Measurements from ENCODE around the gene SLC44A3. TPM values are rescaled to one million over a fixed set of nuclear protein-coding genes. Genes with fewer than 3 reads are reported as not detected.
A peak's percentile ranks its signal among the peaks of the same experiment; 100 is the strongest.

The SLC44A3 gene
- total and polyA plus RNA-seq, 2 of the 4 experiments (the other 2 are of a cell fraction), result 0.31 to 0.54 TPM

DNA sequence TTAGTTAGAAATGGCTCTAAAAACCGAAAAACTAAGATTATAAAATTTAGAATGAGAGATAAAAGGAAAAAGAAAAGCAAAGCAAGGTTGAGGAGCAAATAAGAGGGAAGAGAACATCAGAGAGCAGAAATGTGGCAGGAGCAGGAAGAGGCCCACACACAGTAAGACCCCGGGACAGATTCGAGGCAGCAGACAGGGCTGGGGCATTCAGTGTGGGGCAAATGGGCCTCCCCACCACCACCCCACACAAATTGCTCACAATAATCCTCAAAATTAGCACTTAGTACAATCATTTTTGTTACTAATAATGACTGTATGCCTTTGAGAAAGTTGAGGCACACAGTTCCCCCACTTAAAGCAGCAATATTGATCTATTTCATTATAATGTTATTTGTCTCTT, 17.1 kb upstream of the SLC44A3 start:
- peak overlapping the region; percentile 59 for H2BK5ac ChIP-seq (ENCODE audit: low read depth, low read length, poor library complexity, severe bottlenecking)
- peak overlapping the region; percentile 29; the same call in 1 of the 2 replicates for H4K5ac ChIP-seq (ENCODE audit: low read depth, low read length)
- no peak overlapping the region for H3K4me3 ChIP-seq (ENCODE audit: insufficient read depth, low read depth, low read length)
- no TSS peak for BruUV-seq (replicated peaks)
- no peak overlapping the region; the same call in 1 of the 3 replicates for H2BK15ac ChIP-seq (ENCODE audit: low read depth, low read length)
- no peak for DNase-seq
- intact Hi-C loops (cut with micrococcal nuclease) (loop anchor here (2.0 to 10.0 kb wide), 3 partner anchors 74 to 898 kb away; partner anchors contain the start of gene GCLM), dilution Hi-C loops (cut with HindIII; ENCODE audit: low sequenced_read_pairs, unreplicated experiment) (no loop called here), in situ Hi-C loops (cut with MboI; ENCODE audit: low sequenced_read_pairs) (loop anchor here (5.0 to 25.0 kb wide), 2 partner anchors 281 to 741 kb away; no protein-coding TSS in a partner anchor)
- no peaks in the 10 kb centered on the region for H3K9me3 ChIP-seq (ENCODE audit: control insufficient read depth, insufficient read depth, low read length)
- no peaks in the 10 kb centered on the region for H4K20me1 ChIP-seq (ENCODE audit: insufficient read depth, low read length)
- H3K4me1 ChIP-seq (ENCODE audit: control insufficient read depth, insufficient read depth, low read length), result peaks cover 16% of the 10 kb centered on the region
- WGBS, 2 experiments (ENCODE audit: extremely low coverage in 2 of 2, insufficient read length in 1 of 2), result no CpG with 5 or more reads among the region's 3 CpGs
- no peak overlapping the region for H3K4me2 ChIP-seq (ENCODE audit: low read depth, low read length)
- peak overlapping the region; percentile 24; the same call in 1 of the 2 replicates for H3K23ac ChIP-seq (ENCODE audit: low read depth, low read length)
- peak overlapping the region; percentile 73 for H2AK9ac ChIP-seq (replicated peaks; ENCODE audit: low read depth, low read length, poor library complexity)
- H2BK120ac ChIP-seq (ENCODE audit: low read depth, low read length), result peak overlapping the region; percentile 86
- no peak for ATAC-seq (ENCODE audit: low read depth)
- peak overlapping the region; percentile 59 for H3K27ac ChIP-seq (ENCODE audit: insufficient read depth, low read length)
- POLR2A ChIA-PET (ENCODE audit: unreplicated experiment), result interaction anchor here (0.6 to 1.7 kb wide), 4 partner anchors 113 to 272 kb away, joined by 3 to 6 read pairs (median 4); partner anchors contain the start of gene F3
- 0 out of 2 replicates have a peak overlapping the region, but pooled peaks have one; percentile 30 for H3K9ac ChIP-seq (ENCODE audit: low read depth, low read length)
- peak overlapping the region; percentile 35; the same call in 1 of the 2 replicates for H3K18ac ChIP-seq (ENCODE audit: low read depth, low read length)
- no peaks in the 10 kb centered on the region for H3K27me3 ChIP-seq (ENCODE audit: control insufficient read depth, insufficient read depth, low read length)
- peak overlapping the region; percentile 82 for H4K91ac ChIP-seq (ENCODE audit: insufficient read depth, low read depth, low read length)
- peak overlapping the region; percentile 71; the same call in 1 of the 2 replicates for H3K14ac ChIP-seq (replicated peaks; ENCODE audit: low read depth, low read length)
- 0 out of 2 replicates have a peak, but pooled peaks cover 5% of the 10 kb centered on the region for H3K9me1 ChIP-seq (ENCODE audit: insufficient read depth, low read length)
- H4K8ac ChIP-seq (ENCODE audit: low read depth in 2 of 2, low read length in 2 of 2), result peak overlapping the region; percentile 6 to 67; a peak in 3 of 4 replicates
- peak overlapping the region; percentile 66 for H2BK20ac ChIP-seq (ENCODE audit: low read depth, low read length)
- no peaks in the 10 kb centered on the region for H3K36me3 ChIP-seq (ENCODE audit: control insufficient read depth, insufficient read depth, low read length)
- H3K4ac ChIP-seq (ENCODE audit: low read depth, low read length), result peak overlapping the region; percentile 65
- peak overlapping the region; percentile 41; the same call in 1 of the 2 replicates for H2AK5ac ChIP-seq (ENCODE audit: low read depth, low read length)
- peak overlapping the region; percentile 47 for H2AFZ ChIP-seq (replicated peaks; ENCODE audit: low read length, poor library complexity)
- H3K56ac ChIP-seq (ENCODE audit: extremely low read depth, insufficient read depth, low read length), result peak overlapping the region; percentile 57
- no peaks in the 10 kb centered on the region for H3K79me1 ChIP-seq (ENCODE audit: low read depth in 1 of 2, low read length in 2 of 2)
- CTCF ChIA-PET, result interaction anchor here (0.6 to 1.4 kb wide), 8 partner anchors 38 to 322 kb away, joined by 3 to 10 read pairs (median 4); no protein-coding TSS in a partner anchor
- TF ChIP-seq SMC3 (IDR thresholded peaks at IDR 0.05; ENCODE audit: low read depth, low read length) (no peak), CHD1 (IDR thresholded peaks at IDR 0.05; ENCODE audit: low read depth, low read length) (no peak), CEBPB (IDR thresholded peaks at IDR 0.05; ENCODE audit: low read depth, low read length) (no peak), NFE2L2 (IDR thresholded peaks at IDR 0.05; ENCODE audit: low read depth, low read length) (no peak), RFX5 (IDR thresholded peaks at IDR 0.05; ENCODE audit: low read depth, low read length) (no peak), BHLHE40 (IDR thresholded peaks at IDR 0.05; ENCODE audit: low read depth, low read length) (no peak), CTCF (conservative IDR thresholded peaks at IDR 0.05; ENCODE audit: low read depth, low read length) (no peak), USF2 (IDR thresholded peaks at IDR 0.05; ENCODE audit: low read depth, low read length) (no peak), RAD21 (IDR thresholded peaks at IDR 0.05; ENCODE audit: low read length) (no peak), MAZ (IDR thresholded peaks at IDR 0.05; ENCODE audit: borderline replicate concordance, low read depth, low read length) (no peak), POLR2A (IDR thresholded peaks at IDR 0.05; ENCODE audit: low read depth, low read length) (no peak), FOS (IDR thresholded peaks at IDR 0.05; ENCODE audit: low read depth, low read length) (no peak), RCOR1 (IDR thresholded peaks at IDR 0.05; ENCODE audit: insufficient replicate concordance, low read length) (no peak), MXI1 (IDR thresholded peaks at IDR 0.05; ENCODE audit: borderline replicate concordance, low read depth, low read length) (no peak)
- TF ChIP-seq, protein P1, sequence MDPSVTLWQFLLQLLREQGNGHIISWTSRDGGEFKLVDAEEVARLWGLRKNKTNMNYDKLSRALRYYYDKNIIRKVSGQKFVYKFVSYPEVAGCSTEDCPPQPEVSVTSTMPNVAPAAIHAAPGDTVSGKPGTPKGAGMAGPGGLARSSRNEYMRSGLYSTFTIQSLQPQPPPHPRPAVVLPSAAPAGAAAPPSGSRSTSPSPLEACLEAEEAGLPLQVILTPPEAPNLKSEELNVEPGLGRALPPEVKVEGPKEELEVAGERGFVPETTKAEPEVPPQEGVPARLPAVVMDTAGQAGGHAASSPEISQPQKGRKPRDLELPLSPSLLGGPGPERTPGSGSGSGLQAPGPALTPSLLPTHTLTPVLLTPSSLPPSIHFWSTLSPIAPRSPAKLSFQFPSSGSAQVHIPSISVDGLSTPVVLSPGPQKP (IDR thresholded peaks at IDR 0.05; ENCODE audit: borderline replicate concordance, low read depth, low read length), result no peak

Measured in IMR-90 (cell line).